HG02970 (cell line): ENCODE data around the gene CHRNA3.
"Not testable (repeated sequence)": the region's sequence is repeated elsewhere in the genome, so short reads cannot be mapped to it uniquely, and the experiment has no call there.

ENCODE experiments used
- ATAC-seq: cut with Tn5 transposase; IDR thresholded peaks from one replicate; pipeline ENCODE4 v1.9.1; 2021; ENCODE audit warnings: mild to moderate bottlenecking, moderate library complexity, moderate number of reproducible peaks; ENCODE audit not compliant: unreplicated experiment, low FRiP score

The CHRNA3 gene

GRCh38 chr15:78619022-78619950, 1.5 kb downstream of the CHRNA3 start:
- ATAC-seq = no peak

GRCh38 chr15:78618490-78618934, 2.3 kb downstream of the CHRNA3 start:
- ATAC-seq = no peak

- no peak for ATAC-seq
Measured at GRCh38 chr15:78618064-78618463, 2.7 kb downstream of the CHRNA3 start.

- ATAC-seq = no peak
Measured at GRCh38 chr15:78617516-78617915, 3.3 kb downstream of the CHRNA3 start.

GRCh38 chr15:78617076-78617475, 3.7 kb downstream of the CHRNA3 start:
- ATAC-seq = no peak

GRCh38 chr15:78616506-78616905, 4.3 kb downstream of the CHRNA3 start:
- no peak for ATAC-seq

- ATAC-seq = no peak
Measured at GRCh38 chr15:78615151-78615589, 5.6 kb downstream of the CHRNA3 start.

GRCh38 chr15:78614021-78614420, 6.8 kb downstream of the CHRNA3 start:
- ATAC-seq = no peak

- ATAC-seq = not testable (repeated sequence)
Measured at GRCh38 chr15:78609551-78609950, 11.2 kb downstream of the CHRNA3 start.

- no peak for ATAC-seq
Measured at GRCh38 chr15:78605680-78606079, 15.1 kb downstream of the CHRNA3 start.

- ATAC-seq = no peak
Measured at GRCh38 chr15:78605201-78605600, 15.6 kb downstream of the CHRNA3 start.

- ATAC-seq = no peak
Measured at GRCh38 chr15:78604420-78604819, 16.4 kb downstream of the CHRNA3 start.

GRCh38 chr15:78603467-78603866, 17.3 kb downstream of the CHRNA3 start:
- ATAC-seq = no peak

GRCh38 chr15:78599189-78599588, 21.6 kb downstream of the CHRNA3 start:
- ATAC-seq = no peak

- ATAC-seq = no peak
Measured at GRCh38 chr15:78598348-78598747, 22.4 kb downstream of the CHRNA3 start.

GRCh38 chr15:78597583-78597982, 23.2 kb downstream of the CHRNA3 start:
- ATAC-seq = no peak

GRCh38 chr15:78574944-78575343, 45.9 kb downstream of the CHRNA3 start:
- ATAC-seq = no peak

- no peak for ATAC-seq
Measured at GRCh38 chr15:78573416-78573815, 47.4 kb downstream of the CHRNA3 start.

- no peak for ATAC-seq
Measured at GRCh38 chr15:78571382-78571781, 49.4 kb downstream of the CHRNA3 start.

GRCh38 chr15:78570710-78571109, 50.1 kb downstream of the CHRNA3 start:
- no peak for ATAC-seq

GRCh38 chr15:78567531-78567930, 53.3 kb downstream of the CHRNA3 start:
- ATAC-seq = no peak
